Activated naive CD8-positive, alpha-beta T cell (primary cell): Measurements from ENCODE around the gene COX6A1.

ENCODE experiments used
- H3K27ac Mint-ChIP-seq: one replicate; pipeline ENCODE4 v1.8.0; 2021; ENCODE audit warnings: mixed read lengths
- H3K27me3 Mint-ChIP-seq: one replicate; pipeline ENCODE4 v1.8.0; 2021; ENCODE audit warnings: mixed read lengths
- H3K36me3 Mint-ChIP-seq: one replicate; pipeline ENCODE4 v1.8.0; 2021; ENCODE audit warnings: mixed read lengths
- H3K4me1 Mint-ChIP-seq: one replicate; pipeline ENCODE4 v1.8.0; 2021; ENCODE audit warnings: low read depth, mixed read lengths
- H3K4me3 Mint-ChIP-seq: one replicate; pipeline ENCODE4 v1.8.0; 2021; ENCODE audit warnings: mild to moderate bottlenecking, mixed read lengths
- H3K9me3 Mint-ChIP-seq: one replicate; pipeline ENCODE4 v1.8.0; 2021; ENCODE audit warnings: low read depth, mixed read lengths

The COX6A1 gene

DNA sequence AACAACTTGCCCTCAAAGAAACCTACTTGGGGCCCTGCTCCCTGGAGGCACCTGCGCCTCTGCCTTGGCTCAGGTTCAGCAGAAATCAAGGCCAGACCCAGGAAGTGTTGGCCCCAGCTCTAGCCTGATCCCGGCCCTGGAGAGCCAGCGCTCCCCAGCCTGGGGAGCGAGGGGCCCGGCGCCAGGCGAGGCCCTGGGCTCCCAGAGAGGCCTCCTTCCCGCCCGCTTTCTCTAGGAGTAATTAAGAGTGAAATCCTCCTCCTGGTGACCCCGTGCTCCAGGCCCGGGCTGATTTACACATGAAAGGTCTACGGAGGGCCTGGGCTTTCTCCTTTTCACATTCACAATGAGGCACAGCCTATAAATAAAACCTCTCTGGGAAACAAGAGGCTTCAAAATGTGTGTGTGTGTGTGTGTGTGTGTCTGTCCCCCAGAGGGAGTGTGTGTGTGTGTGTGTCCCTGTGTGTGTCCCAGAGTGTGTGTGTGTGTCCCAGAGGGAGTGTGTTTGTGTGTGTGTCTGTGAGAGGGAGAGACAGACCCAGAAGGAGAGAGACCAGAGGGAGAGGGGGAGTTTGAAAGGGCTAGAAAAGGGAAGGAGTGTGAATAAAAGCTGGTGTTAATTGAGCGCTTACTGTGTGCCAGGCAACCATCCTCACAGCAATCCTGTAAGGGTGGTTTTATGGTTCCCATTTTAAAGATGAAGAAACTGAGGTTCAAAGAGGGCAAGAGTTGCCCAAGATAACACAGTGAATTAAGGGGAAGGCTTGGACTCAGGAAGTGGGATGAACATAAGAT, 23.8 kb upstream of the COX6A1 start:
- Mint-ChIP-seq H3K4me1 (no peaks in the 10 kb centered on the region), H3K4me3 (no peak overlapping the region), H3K27me3 (peaks cover 2% of the 10 kb centered on the region), H3K9me3 (no peaks in the 10 kb centered on the region), H3K27ac (no peak overlapping the region), H3K36me3 (no peaks in the 10 kb centered on the region)

DNA sequence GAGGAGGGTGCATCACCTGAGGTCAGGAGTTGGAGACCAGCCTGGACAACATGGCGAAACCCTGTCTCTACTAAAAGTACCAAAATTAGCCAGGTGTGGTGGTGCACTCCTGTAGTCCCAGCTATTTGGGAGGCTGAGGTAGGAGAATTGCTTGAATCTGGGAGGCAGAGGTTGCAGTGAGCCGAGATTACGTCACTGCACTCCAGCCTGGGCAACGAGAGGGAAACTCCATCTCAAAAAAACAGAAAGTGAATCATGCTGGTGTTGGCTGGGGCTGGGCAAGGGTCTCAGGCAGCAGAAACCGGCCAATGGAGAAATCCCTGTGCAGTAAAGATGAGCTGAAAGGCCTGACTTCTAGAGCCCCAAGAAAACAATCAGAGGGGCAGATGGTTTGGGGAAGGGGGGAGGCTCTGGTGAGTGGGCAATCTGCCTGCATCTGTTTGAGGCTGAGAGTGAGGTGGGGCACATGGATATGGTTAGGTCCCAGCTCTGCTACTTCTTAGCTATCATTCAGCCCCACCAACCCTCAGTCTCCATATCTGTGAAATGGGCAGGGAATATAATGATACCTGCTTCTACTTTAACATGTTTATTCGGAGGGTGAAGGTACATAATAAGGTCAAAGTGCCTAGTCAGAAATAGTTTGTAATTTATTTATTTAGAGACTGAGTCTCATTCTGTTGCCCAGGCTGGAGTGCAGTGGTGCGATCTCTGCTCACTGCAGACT, 21.3 kb upstream of the COX6A1 start:
- Mint-ChIP-seq H3K4me1 (no peaks in the 10 kb centered on the region), H3K36me3 (no peaks in the 10 kb centered on the region), H3K4me3 (no peak overlapping the region), H3K27me3 (peaks cover 2% of the 10 kb centered on the region), H3K9me3 (no peaks in the 10 kb centered on the region), H3K27ac (no peak overlapping the region)

DNA sequence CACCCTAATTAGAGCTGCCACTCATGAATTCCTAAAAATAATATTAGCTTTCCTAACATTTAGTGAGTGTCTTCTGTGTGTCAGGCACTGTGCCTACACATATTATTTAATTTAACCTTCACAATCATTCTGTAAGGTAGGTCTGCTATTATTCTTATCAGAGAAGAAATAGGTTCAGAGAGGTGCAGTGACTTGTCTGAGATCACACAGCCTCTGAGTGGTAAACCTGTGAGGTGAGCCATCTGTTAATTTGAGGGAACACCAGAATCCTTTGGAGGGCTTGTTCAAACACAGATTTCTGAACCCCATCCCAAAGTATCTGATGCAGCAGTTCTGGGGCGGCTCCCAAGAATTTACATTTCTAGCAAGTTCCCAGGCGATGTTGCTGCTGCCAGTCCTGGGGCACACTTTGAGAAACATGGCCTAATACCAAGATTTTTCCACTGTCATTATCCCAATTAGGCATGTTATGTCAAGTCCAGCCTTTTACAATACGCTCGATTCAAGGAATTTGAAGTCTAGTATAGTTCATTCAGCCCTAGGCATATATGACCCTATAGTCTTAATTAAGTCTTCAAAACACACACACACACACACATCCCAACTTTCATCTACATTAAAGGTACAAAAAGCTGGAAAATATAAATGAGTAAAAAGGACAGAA, 19.9 kb upstream of the COX6A1 start:
- no peak overlapping the region for H3K27ac Mint-ChIP-seq
- H3K27me3 Mint-ChIP-seq, result no peaks in the 10 kb centered on the region
- no peaks in the 10 kb centered on the region for H3K4me1 Mint-ChIP-seq
- H3K9me3 Mint-ChIP-seq, result no peaks in the 10 kb centered on the region
- H3K4me3 Mint-ChIP-seq, result no peak overlapping the region
- H3K36me3 Mint-ChIP-seq, result no peaks in the 10 kb centered on the region

DNA sequence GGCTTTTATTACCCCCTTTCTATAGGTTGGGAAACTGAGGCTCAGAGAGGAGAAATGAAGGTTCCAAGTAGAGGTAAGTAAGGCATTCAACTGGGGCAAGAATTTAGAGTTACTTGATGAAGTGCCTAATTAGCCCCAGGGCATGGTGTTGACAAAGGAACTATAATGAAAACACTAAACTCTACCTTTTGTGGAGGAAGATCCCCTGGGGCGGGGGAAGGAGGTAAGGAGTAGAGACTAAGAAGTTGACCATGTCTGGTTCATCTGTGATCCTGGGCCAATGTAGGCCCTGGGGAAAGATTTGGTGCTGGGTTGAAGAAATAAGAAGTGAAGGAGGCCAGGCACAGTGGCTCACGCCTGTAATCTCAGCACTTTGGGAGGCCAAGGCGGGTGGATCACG, 16.2 kb upstream of the COX6A1 start:
- no peaks in the 10 kb centered on the region for H3K9me3 Mint-ChIP-seq
- H3K4me1 Mint-ChIP-seq, result no peaks in the 10 kb centered on the region
- H3K27ac Mint-ChIP-seq, result no peak overlapping the region
- no peak overlapping the region for H3K4me3 Mint-ChIP-seq
- no peaks in the 10 kb centered on the region for H3K27me3 Mint-ChIP-seq
- no peaks in the 10 kb centered on the region for H3K36me3 Mint-ChIP-seq

DNA sequence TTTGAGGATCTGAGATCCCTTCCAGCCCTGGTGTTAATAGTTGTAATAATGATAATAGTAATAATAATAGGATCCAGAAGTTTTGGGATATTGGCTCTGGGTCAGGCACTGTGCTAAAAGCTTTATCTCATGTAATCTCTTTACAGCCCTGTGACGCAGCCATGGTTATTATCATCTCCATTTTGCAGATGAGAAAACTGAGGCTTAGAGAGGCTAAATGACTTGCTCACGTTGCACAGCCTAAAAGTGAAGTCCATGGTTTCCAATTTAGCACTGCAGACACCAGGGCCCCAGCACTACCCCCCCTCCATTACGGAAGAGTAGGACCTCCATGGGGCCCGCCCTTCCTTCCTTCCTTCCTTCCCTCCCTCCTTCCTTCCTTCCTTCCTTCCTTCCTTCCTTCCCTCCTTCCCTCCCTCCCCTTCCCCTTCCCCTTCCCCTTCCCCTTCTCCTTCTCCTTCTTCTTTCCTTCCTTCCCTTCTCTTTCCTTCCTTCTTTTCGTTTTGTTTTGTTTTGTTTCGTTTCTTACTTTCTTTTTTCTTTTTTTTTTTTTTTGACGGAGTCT, 14.9 kb upstream of the COX6A1 start:
- no peaks in the 10 kb centered on the region for H3K36me3 Mint-ChIP-seq
- no peak overlapping the region for H3K27ac Mint-ChIP-seq
- no peak overlapping the region for H3K4me3 Mint-ChIP-seq
- no peaks in the 10 kb centered on the region for H3K9me3 Mint-ChIP-seq
- H3K4me1 Mint-ChIP-seq, result no peaks in the 10 kb centered on the region
- no peaks in the 10 kb centered on the region for H3K27me3 Mint-ChIP-seq

DNA sequence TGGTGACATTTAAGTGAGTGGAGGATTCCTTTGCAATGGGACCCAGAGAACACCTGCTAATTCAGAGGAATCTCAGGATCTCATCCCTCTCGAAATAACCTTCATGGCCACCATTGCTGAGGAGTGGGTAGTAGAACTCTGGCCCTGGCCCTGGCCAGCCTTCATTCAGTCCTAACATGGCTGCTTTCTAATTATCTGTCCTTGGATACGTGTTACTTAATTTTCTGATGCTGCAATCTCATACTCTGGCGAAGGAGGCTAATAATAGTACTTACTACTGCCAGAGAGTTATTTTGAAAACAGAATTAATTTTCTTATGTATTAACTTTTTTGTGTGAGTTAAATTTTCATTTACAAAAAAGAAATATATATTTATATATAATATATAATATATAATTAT, 12.1 kb upstream of the COX6A1 start:
- Mint-ChIP-seq H3K27ac (no peak overlapping the region), H3K36me3 (no peaks in the 10 kb centered on the region), H3K4me1 (peaks cover 2% of the 10 kb centered on the region)

DNA sequence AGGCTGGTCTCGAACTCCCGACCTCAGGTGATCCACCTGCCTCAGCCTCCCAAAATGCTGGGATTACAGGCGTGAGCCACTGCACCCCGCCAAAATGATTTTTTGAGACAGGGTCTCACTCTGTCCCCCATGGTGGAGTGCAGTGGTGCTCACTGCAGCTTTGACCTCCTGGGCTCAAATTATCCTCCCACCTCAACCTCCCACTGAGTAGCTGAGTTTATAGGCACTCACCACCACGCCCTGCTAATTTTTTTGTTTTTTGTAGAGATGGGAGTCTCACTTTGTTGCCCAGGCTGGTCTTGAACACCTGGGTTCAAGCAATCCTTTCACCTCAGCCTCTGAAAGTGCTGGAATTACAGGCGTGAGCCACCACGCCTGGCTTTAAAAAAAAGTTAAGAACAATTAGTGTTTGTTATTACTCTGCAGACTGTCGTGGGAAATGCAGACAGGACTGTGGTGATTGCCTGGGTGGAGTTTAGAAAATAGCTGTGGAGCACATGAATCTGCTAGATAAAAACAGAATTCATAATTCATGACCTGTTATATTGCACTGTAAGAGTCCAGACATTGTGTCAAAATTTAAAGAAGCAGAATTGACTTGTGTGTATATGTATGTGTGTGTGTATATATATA, 9.2 kb upstream of the COX6A1 start:
- peaks cover 4% of the 10 kb centered on the region for H3K4me1 Mint-ChIP-seq
- H3K4me3 Mint-ChIP-seq, result no peak overlapping the region
- no peaks in the 10 kb centered on the region for H3K36me3 Mint-ChIP-seq
- H3K27ac Mint-ChIP-seq, result no peak overlapping the region
- no peaks in the 10 kb centered on the region for H3K9me3 Mint-ChIP-seq
- no peaks in the 10 kb centered on the region for H3K27me3 Mint-ChIP-seq

More for the DNA sequence above, 12.1 kb upstream of the COX6A1 start:
- Mint-ChIP-seq H3K9me3 (no peaks in the 10 kb centered on the region), H3K4me3 (no peak overlapping the region), H3K27me3 (no peaks in the 10 kb centered on the region)

DNA sequence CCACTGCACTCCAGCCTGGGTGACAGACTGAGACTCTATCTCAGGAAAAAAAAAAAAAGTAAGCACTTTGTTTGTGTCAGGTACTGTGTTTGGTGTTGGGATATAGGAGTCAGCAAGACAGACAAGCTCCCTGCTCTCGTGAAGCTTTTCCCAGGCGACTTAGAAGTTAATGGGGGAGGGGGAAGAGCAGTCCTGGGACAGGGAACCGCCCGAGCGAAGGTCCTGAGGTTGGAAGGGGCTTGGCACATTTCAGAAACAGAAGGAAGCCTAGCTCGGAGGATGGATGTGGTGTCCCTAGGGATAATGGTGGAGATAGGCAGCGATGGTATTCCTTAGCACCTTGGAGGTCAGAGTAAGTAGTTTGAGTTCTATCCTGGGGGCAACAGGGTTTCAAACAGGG, 8.5 kb upstream of the COX6A1 start:
- Mint-ChIP-seq H3K27me3 (no peaks in the 10 kb centered on the region), H3K27ac (no peak overlapping the region), H3K36me3 (no peaks in the 10 kb centered on the region), H3K4me1 (peaks cover 4% of the 10 kb centered on the region), H3K4me3 (no peak overlapping the region), H3K9me3 (no peaks in the 10 kb centered on the region)

DNA sequence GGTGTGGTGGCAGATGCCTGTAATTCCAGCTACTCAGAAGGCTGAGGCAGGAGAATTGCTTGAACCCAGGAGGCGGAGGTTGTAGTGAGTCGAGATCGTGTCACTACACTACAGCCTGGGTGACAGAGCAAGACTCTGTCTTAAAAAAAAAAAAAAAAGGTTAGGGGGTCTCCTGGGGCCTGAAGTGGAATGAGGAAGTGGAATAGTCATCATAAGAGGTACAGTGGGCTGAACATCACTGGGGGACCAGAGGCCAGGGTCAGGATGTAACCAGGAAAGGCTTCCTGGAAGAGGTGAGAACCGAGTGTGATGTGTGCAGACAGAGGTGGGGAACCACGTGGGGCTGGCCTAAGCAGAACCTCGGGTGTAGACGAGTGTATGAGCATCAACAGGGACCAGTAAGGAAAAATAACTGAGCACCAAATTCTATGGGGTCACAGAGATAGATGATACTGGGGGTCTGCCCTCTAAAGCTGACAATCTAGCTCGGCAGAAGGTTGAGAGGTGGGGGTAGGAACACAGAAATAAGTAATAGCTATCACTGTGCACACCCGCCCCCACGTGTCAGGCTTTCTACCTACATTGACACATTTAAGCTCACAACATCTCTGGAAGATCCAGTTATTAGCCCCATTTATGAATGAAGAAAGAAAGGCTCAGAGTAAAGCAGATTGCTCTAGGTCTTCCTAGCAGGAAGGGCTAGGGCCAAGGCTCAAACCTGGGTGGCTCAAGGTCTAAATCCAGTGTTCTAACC, 5.0 kb upstream of the COX6A1 start:
- Mint-ChIP-seq H3K4me3 (no peak overlapping the region), H3K9me3 (no peaks in the 10 kb centered on the region), H3K4me1 (peaks cover 11% of the 10 kb centered on the region), H3K36me3 (no peaks in the 10 kb centered on the region), H3K27ac (no peak overlapping the region), H3K27me3 (no peaks in the 10 kb centered on the region)

DNA sequence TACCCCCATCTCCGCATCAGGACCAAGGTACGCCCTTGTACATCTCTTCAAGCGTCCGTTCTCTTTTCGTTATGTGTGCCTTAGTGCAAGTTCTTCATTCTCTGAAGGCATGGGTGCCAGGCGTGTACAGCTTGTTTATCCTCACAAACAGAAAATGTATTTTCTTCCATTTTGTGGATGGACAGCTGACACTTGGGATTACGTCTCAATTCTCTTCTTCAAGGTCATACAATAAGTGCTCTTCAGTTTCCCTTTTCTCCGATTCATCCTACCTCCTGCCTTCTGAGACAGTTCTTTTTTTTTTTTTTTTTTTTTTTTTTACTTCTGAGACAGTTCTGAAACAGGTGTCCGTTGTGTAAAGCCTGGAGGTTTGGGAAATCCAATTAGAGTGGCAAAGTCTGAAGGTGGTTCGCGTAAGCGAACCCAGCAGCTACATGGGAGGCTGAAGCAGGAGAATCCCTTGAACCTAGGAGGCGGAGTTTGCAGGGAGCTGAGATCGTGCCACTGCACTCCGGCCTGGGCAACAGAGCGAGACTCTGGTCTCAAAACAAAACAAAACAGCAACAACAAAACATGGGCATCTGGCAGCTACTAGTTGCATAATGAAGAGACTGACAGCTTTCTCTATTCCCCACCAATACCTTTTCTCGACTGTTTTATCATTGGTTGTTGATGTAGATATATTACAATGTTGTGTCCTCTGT, 734 bp downstream of the COX6A1 start:
- peaks cover 34% of the 10 kb centered on the region for H3K4me1 Mint-ChIP-seq
- peak overlapping the region; percentile 99 for H3K4me3 Mint-ChIP-seq
- no peaks in the 10 kb centered on the region for H3K27me3 Mint-ChIP-seq
- H3K36me3 Mint-ChIP-seq, result no peaks in the 10 kb centered on the region
- peak overlapping the region; percentile 98 for H3K27ac Mint-ChIP-seq
- H3K9me3 Mint-ChIP-seq, result no peaks in the 10 kb centered on the region

DNA sequence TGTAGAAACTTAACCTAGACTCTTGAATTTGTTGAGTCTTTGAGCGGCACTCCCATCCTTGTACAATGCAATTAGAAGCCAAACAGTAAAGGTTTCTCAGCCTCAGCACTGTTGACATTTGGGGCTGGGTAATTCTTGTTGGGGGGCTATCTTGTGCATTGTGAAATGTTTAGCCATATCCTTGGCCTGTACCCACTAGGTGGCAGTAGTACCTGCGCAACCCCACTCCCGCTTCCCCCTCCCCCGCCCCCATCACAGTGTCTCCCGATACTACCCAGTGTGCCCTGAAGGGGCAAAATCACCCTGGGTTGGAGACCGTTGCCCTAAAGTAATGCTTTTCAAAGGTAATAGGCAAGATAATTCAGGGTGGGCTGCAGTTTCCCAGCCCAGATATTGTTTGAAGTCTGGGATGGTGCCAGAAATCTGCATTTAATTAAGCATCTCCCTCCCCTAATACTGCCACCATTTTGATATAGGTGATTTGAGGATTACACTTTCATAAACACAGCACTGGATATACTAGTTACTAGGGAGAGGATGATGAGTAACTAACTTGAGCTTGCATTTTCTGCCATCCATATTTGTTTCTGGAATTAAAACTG, 1.8 kb downstream of the COX6A1 start:
- Mint-ChIP-seq H3K4me1 (peaks cover 45% of the 10 kb centered on the region), H3K4me3 (peak overlapping the region; percentile 73)

DNA sequence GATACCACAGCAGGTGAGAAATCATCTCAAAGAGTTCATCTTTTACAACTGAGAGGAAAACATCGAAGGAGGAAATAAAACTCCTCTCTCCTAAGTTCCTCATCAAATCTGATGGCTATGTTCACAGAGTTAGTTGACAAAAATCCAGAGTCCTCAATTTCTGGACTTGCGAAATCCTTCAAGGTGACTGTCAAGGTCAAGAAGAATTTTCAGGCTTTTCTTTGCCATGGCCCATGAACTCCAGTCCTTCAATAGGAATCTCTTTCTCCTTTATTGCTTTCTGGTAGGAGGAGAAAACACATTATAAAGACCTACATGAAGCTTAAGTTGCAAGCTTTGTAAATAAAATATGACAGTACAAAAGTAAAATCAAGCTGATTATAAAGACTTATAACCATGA, 6.8 kb downstream of the COX6A1 start:
- H3K4me1 Mint-ChIP-seq, result peaks cover 46% of the 10 kb centered on the region

More for the DNA sequence above, 1.8 kb downstream of the COX6A1 start:
- Mint-ChIP-seq H3K36me3 (peaks cover 3% of the 10 kb centered on the region), H3K27me3 (no peaks in the 10 kb centered on the region), H3K27ac (no peak overlapping the region), H3K9me3 (no peaks in the 10 kb centered on the region)

More for the DNA sequence above, 6.8 kb downstream of the COX6A1 start:
- peaks cover 3% of the 10 kb centered on the region for H3K36me3 Mint-ChIP-seq
- peak overlapping the region; percentile 97 for H3K4me3 Mint-ChIP-seq
- no peaks in the 10 kb centered on the region for H3K27me3 Mint-ChIP-seq
- H3K9me3 Mint-ChIP-seq, result no peaks in the 10 kb centered on the region
- H3K27ac Mint-ChIP-seq, result peak overlapping the region; percentile 98
